ENCODE measurements around the gene POLG2.
"Not testable (repeated sequence)": the region's sequence is repeated elsewhere in the genome, so short reads cannot be mapped to it uniquely, and the experiment has no call there.

POLG2 gene

GRCh38 chr17:64505340-64506200 is 8.7 kb upstream of the POLG2 start:
- DNase-seq = peak; percentile 91

GRCh38 chr17:64504769-64505339 is 8.0 kb upstream of the POLG2 start:
- DNase-seq = peak; percentile 85

GRCh38 chr17:64503821-64504768 is 7.2 kb upstream of the POLG2 start:
- no peak for DNase-seq

GRCh38 chr17:64503341-64503740 is 6.5 kb upstream of the POLG2 start:
- no peak for DNase-seq

GRCh38 chr17:64502809-64503208 is 6.0 kb upstream of the POLG2 start:
- no peak for DNase-seq

- DNase-seq = no peak
Measured at GRCh38 chr17:64502021-64502420, 5.2 kb upstream of the POLG2 start.

GRCh38 chr17:64500862-64501765 is 4.3 kb upstream of the POLG2 start:
- no peak for DNase-seq

GRCh38 chr17:64500487-64500859 is 3.6 kb upstream of the POLG2 start:
- DNase-seq = no peak

- no peak for DNase-seq
Measured at GRCh38 chr17:64499805-64500486, 3.1 kb upstream of the POLG2 start.

GRCh38 chr17:64498308-64499203 is 1.7 kb upstream of the POLG2 start:
- peak; percentile 15 for DNase-seq

- DNase-seq = no peak
Measured at GRCh38 chr17:64497565-64498035, 746 bp upstream of the POLG2 start.

- DNase-seq = no peak
Measured at GRCh38 chr17:64496348-64496785, 487 bp downstream of the POLG2 start.

GRCh38 chr17:64495300-64495699 is 1.6 kb downstream of the POLG2 start:
- DNase-seq = not testable (repeated sequence)

GRCh38 chr17:64494121-64494520 is 2.7 kb downstream of the POLG2 start:
- no peak for DNase-seq

GRCh38 chr17:64492481-64493109 is 4.3 kb downstream of the POLG2 start:
- DNase-seq = peak; percentile 77

- DNase-seq = no peak
Measured at GRCh38 chr17:64491994-64492393, 4.9 kb downstream of the POLG2 start.

GRCh38 chr17:64491034-64491860 is 5.6 kb downstream of the POLG2 start:
- DNase-seq = peak; percentile 79

GRCh38 chr17:64488301-64488700 is 8.6 kb downstream of the POLG2 start:
- DNase-seq = no peak

- DNase-seq = no peak
Measured at GRCh38 chr17:64484380-64484779, 12.5 kb downstream of the POLG2 start.

Data from hematopoietic multipotent progenitor cell treated with erythropoietin and hydrocortisone succinate and interleukin-3 and kit ligand, for 6 days (in vitro differentiated cells).